ENCODE data around the gene ADPRHL1.

The ADPRHL1 gene

DNA sequence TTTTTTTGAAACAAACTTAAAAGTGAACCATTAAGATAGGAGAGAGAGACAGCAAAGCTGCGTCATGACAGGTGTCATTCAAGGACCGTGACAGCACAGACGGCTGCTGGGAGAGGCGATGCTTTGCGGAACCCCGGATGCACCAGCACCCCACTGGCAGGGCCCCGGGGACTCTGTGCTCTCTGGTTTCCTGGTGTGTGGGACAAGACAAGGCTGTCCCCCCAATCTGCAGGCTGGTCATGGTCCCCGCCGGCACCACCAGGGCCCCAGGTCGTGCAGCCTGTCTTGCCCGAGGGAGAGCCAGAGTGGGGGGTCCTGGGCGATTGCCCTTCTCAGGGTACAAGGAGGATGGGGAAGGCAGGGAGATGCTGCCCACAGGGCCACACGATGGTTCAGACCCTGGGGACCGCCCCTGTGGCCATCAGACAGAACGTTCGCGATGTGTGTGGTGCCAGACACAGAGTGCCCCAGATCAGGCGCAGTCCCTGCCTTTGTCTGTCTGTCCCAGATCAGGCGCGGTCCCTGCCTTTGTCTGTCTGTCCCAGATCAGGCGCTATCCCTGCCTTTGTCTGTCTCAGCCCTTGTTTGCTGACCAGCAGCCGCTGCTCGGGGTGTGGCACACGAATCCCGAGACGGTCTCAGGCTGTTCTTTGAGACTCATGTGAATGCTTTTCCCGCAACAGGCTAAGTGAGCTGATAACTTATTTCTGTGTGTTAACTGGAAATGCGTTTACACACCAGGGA, 36.1 kb downstream of the ADPRHL1 start:
- TF ChIP-seq, protein P1, sequence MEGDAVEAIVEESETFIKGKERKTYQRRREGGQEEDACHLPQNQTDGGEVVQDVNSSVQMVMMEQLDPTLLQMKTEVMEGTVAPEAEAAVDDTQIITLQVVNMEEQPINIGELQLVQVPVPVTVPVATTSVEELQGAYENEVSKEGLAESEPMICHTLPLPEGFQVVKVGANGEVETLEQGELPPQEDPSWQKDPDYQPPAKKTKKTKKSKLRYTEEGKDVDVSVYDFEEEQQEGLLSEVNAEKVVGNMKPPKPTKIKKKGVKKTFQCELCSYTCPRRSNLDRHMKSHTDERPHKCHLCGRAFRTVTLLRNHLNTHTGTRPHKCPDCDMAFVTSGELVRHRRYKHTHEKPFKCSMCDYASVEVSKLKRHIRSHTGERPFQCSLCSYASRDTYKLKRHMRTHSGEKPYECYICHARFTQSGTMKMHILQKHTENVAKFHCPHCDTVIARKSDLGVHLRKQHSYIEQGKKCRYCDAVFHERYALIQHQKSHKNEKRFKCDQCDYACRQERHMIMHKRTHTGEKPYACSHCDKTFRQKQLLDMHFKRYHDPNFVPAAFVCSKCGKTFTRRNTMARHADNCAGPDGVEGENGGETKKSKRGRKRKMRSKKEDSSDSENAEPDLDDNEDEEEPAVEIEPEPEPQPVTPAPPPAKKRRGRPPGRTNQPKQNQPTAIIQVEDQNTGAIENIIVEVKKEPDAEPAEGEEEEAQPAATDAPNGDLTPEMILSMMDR (IDR thresholded peaks at IDR 0.05; ENCODE audit: low read length): no peak
- no peak for TF ChIP-seq EZH2 (IDR thresholded peaks at IDR 0.05; ENCODE audit: borderline replicate concordance, low read length)
- Histone ChIP-seq H3K9ac (ENCODE audit: low read length) (no peak overlapping the region), H3K27ac (ENCODE audit: low read depth, low read length, poor library complexity, severe bottlenecking) (no peak overlapping the region), H3K36me3 (ENCODE audit: insufficient read depth, low read length) (no peaks in the 10 kb centered on the region), H3K27me3 (ENCODE audit: insufficient read depth, low read length) (no peaks in the 10 kb centered on the region), H3K4me1 (ENCODE audit: insufficient read depth, low read length, severe bottlenecking) (peaks cover 15% of the 10 kb centered on the region), H3K4me2 (ENCODE audit: low read length) (no peak overlapping the region; the same call in 1 of the 2 replicates), H4K20me1 (ENCODE audit: insufficient read depth, low read length) (no peaks in the 10 kb centered on the region), H3K9me2 (ENCODE audit: low read depth, low read length) (no peaks in the 10 kb centered on the region), H3F3A (ENCODE audit: insufficient read depth, low read length) (no peaks in the 10 kb centered on the region), H3K9me3 (ENCODE audit: low read length) (no peaks in the 10 kb centered on the region), H3K4me3 (ENCODE audit: low read depth, low read length, poor library complexity, severe bottlenecking) (no peak overlapping the region), H2AFZ (ENCODE audit: low read length) (no peak overlapping the region), H3K79me2 (ENCODE audit: insufficient read depth, low read length) (no peaks in the 10 kb centered on the region)

DNA sequence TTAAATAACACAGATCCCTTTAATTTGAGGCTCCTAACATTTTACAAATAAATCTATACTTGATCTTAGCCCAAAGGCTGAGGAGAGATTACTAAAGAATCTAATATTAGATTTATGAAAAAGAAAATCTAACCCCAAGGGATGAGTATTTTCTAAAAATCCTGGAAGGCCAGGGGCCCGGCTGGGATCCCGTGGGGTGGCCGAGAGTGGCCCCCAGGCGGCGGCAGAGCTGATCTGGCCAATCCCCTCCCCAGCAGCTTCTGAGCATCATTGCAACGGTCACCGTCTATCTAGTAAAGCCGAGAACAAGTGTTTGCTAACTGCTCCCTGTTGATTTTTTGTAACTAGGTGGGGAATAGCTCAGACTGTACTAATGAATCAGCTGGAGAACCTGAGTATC, 37.5 kb downstream of the ADPRHL1 start:
- Histone ChIP-seq H3K4me2 (ENCODE audit: low read length) (no peak overlapping the region), H3K4me3 (ENCODE audit: low read depth, low read length, poor library complexity, severe bottlenecking) (no peak overlapping the region), H3K9ac (ENCODE audit: low read length) (no peak overlapping the region), H3K79me2 (ENCODE audit: insufficient read depth, low read length) (no peaks in the 10 kb centered on the region), H4K20me1 (ENCODE audit: insufficient read depth, low read length) (no peaks in the 10 kb centered on the region), H3K4me1 (ENCODE audit: insufficient read depth, low read length, severe bottlenecking) (peaks cover 15% of the 10 kb centered on the region), H3F3A (ENCODE audit: insufficient read depth, low read length) (no peaks in the 10 kb centered on the region), H3K27me3 (ENCODE audit: insufficient read depth, low read length) (no peaks in the 10 kb centered on the region), H3K27ac (ENCODE audit: low read depth, low read length, poor library complexity, severe bottlenecking) (no peak overlapping the region), H3K36me3 (ENCODE audit: insufficient read depth, low read length) (no peaks in the 10 kb centered on the region), H2AFZ (ENCODE audit: low read length) (no peak overlapping the region), H3K9me2 (ENCODE audit: low read depth, low read length) (no peaks in the 10 kb centered on the region), H3K9me3 (ENCODE audit: low read length) (peaks cover 6% of the 10 kb centered on the region; the same call in 1 of the 2 replicates)
- TF ChIP-seq, protein P1 (IDR thresholded peaks at IDR 0.05; ENCODE audit: low read length): peak; percentile 17
- TF ChIP-seq EZH2 (IDR thresholded peaks at IDR 0.05; ENCODE audit: borderline replicate concordance, low read length): no peak

DNA sequence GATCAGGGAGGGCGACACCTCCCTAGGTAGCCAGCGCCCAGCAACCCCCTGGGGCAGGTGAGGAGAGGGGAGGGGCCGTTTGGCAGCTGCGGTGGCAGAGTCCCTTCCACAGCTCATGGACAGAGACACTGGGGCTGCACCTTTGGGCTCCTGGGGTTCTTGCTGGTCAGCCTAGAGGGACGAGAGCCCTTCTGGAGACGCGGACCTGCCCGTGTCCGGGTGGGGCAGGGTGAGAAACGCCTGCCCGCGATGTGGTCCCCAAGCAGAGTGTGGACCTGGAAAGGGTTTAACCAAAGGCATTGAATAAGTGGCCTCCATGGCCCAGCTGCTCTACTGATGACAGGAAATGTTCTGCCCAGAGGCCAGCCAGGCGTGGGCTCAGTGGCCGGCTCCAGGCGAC, 38.3 kb downstream of the ADPRHL1 start:
- no peaks in the 10 kb centered on the region; the same call in 1 of the 2 replicates for H3K36me3 ChIP-seq (ENCODE audit: insufficient read depth, low read length)
- no peak overlapping the region for H3K4me2 ChIP-seq (ENCODE audit: low read length)
- no peaks in the 10 kb centered on the region for H3K9me2 ChIP-seq (ENCODE audit: low read depth, low read length)
- no peak for TF ChIP-seq EZH2 (IDR thresholded peaks at IDR 0.05; ENCODE audit: borderline replicate concordance, low read length)
- TF ChIP-seq, protein P1 (IDR thresholded peaks at IDR 0.05; ENCODE audit: low read length): no peak
- no peak overlapping the region for H3K9ac ChIP-seq (ENCODE audit: low read length)
- peaks cover 21% of the 10 kb centered on the region for H3K4me1 ChIP-seq (ENCODE audit: insufficient read depth, low read length, severe bottlenecking)
- no peak overlapping the region for H3K4me3 ChIP-seq (ENCODE audit: low read depth, low read length, poor library complexity, severe bottlenecking)
- H3F3A ChIP-seq (ENCODE audit: insufficient read depth, low read length): no peaks in the 10 kb centered on the region
- H3K27me3 ChIP-seq (ENCODE audit: insufficient read depth, low read length): no peaks in the 10 kb centered on the region
- no peak overlapping the region for H2AFZ ChIP-seq (ENCODE audit: low read length)
- H3K79me2 ChIP-seq (ENCODE audit: insufficient read depth, low read length): no peaks in the 10 kb centered on the region
- H3K9me3 ChIP-seq (ENCODE audit: low read length): peaks cover 6% of the 10 kb centered on the region; the same call in 1 of the 2 replicates
- H3K27ac ChIP-seq (ENCODE audit: low read depth, low read length, poor library complexity, severe bottlenecking): no peak overlapping the region
- H4K20me1 ChIP-seq (ENCODE audit: insufficient read depth, low read length): no peaks in the 10 kb centered on the region
